GM21786 (cell line): ENCODE data around the gene ABHD2.

ENCODE experiments used
- ATAC-seq: cut with Tn5 transposase; IDR thresholded peaks from one replicate; pipeline ENCODE4 v1.9.1; 2021; ENCODE audit not compliant: unreplicated experiment

Gene ABHD2

GRCh38 chr15:89161666-89162065, 73.4 kb downstream of the ABHD2 start:
- no peak for ATAC-seq

GRCh38 chr15:89163271-89164055, 75.2 kb downstream of the ABHD2 start:
- ATAC-seq: no peak

- no peak for ATAC-seq
These were observed 76.5 kb downstream of the ABHD2 start for GRCh38 chr15:89164712-89165211.

GRCh38 chr15:89165677-89166076, 77.4 kb downstream of the ABHD2 start:
- no peak for ATAC-seq

GRCh38 chr15:89167267-89168176, 79.3 kb downstream of the ABHD2 start:
- ATAC-seq: peak; percentile 71

- no peak for ATAC-seq
These were observed 80.1 kb downstream of the ABHD2 start for GRCh38 chr15:89168316-89168833.

- ATAC-seq: no peak
These were observed 82.1 kb downstream of the ABHD2 start for GRCh38 chr15:89170364-89170763.

- ATAC-seq: no peak
These were observed 83.1 kb downstream of the ABHD2 start for GRCh38 chr15:89171136-89172072.

- ATAC-seq: no peak
These were observed 84.7 kb downstream of the ABHD2 start for GRCh38 chr15:89172921-89173320.

- no peak for ATAC-seq
These were observed 86.2 kb downstream of the ABHD2 start for GRCh38 chr15:89174476-89174875.

- no peak for ATAC-seq
These were observed 87.4 kb downstream of the ABHD2 start for GRCh38 chr15:89175617-89176191.

- ATAC-seq: no peak
These were observed 88.9 kb downstream of the ABHD2 start for GRCh38 chr15:89177116-89177515.

- ATAC-seq: no peak
These were observed 89.5 kb downstream of the ABHD2 start for GRCh38 chr15:89177633-89178306.

- ATAC-seq: no peak
These were observed 90.2 kb downstream of the ABHD2 start for GRCh38 chr15:89178307-89178977.

GRCh38 chr15:89179966-89180875, 92.0 kb downstream of the ABHD2 start:
- ATAC-seq: no peak

- no peak for ATAC-seq
These were observed 96.1 kb downstream of the ABHD2 start for GRCh38 chr15:89184357-89184756.

- ATAC-seq: no peak
These were observed 96.8 kb downstream of the ABHD2 start for GRCh38 chr15:89184886-89185526.
